CD8-positive, alpha-beta memory T cell (primary cell): Measurements from ENCODE around the gene TTC9B. TPM values are rescaled to one million over a fixed set of nuclear protein-coding genes. Genes with fewer than 3 reads are reported as not detected.

Experiments used
- CTCF ChIA-PET: fragments of 350-600 bp; sonication (Branson Sonifier 250); formaldehyde crosslinking; loops from one replicate; lab custom pipeline; 2021; ENCODE audit warnings: antibody characterized with exemption; lab: Charles Lee
- POLR2A ChIA-PET: fragments of 350-600 bp; sonication (Branson Sonifier 250); formaldehyde crosslinking; loops from one replicate; lab custom pipeline; 2021; ENCODE audit warnings: antibody characterized with exemption; lab: Charles Lee
- DNase-seq, 5 donors: peaks; one replicate each; pipeline versions ENCODE4 v3.0.0 to v3.0.0-alpha.2; 2020 to 2022; ENCODE audit warnings: mixed read lengths in 1 of 5
- H3K27ac ChIP-seq: one replicate; pipeline ENCODE4 v1.7.0; 2013; ENCODE audit warnings: low read depth, mild to moderate bottlenecking, low read length, moderate library complexity
- H3K27me3 ChIP-seq: 2 replicates; pipeline ENCODE4 v1.7.0; 2013; ENCODE audit warnings: low read length, mild to moderate bottlenecking; ENCODE audit not compliant: insufficient read depth, poor library complexity, severe bottlenecking
- H3K36me3 ChIP-seq: 2 replicates; pipeline ENCODE4 v1.7.0; 2013; ENCODE audit warnings: mild to moderate bottlenecking, low read length, moderate library complexity; ENCODE audit not compliant: insufficient read depth
- H3K4me1 ChIP-seq: 2 replicates; pipeline ENCODE4 v1.7.0; 2013; ENCODE audit warnings: mild to moderate bottlenecking, low read length, moderate library complexity; ENCODE audit not compliant: insufficient read depth
- H3K4me3 ChIP-seq: 2 replicates; pipeline ENCODE4 v1.7.0; 2013; ENCODE audit warnings: mild to moderate bottlenecking, low read length
- H3K9me3 ChIP-seq: 2 replicates; pipeline ENCODE4 v1.7.0; 2013; ENCODE audit warnings: mild to moderate bottlenecking, low read length
- H3K27ac Mint-ChIP-seq, 8 donors: one replicate each; pipeline ENCODE4 v1.8.0; 2020 to 2021; ENCODE audit warnings: mixed read lengths in 8 of 8, mild to moderate bottlenecking in 6 of 8, inconsistent platforms in 3 of 8, moderate library complexity in 3 of 8
- H3K27me3 Mint-ChIP-seq, 2 donors: one replicate each; pipeline ENCODE4 v1.8.0; 2020 to 2021; ENCODE audit warnings: mixed read lengths in 2 of 2, mild to moderate bottlenecking in 1 of 2, moderate library complexity in 1 of 2
- H3K36me3 Mint-ChIP-seq, 3 donors: one replicate each; pipeline ENCODE4 v1.8.0; 2020 to 2021; ENCODE audit warnings: mixed read lengths in 3 of 3, inconsistent platforms in 1 of 3, mild to moderate bottlenecking in 1 of 3
- H3K4me1 Mint-ChIP-seq, 3 donors: one replicate each; pipeline ENCODE4 v1.8.0; 2020 to 2021; ENCODE audit warnings: mixed read lengths in 3 of 3, inconsistent platforms in 1 of 3, mild to moderate bottlenecking in 1 of 3
- H3K4me3 Mint-ChIP-seq, 7 donors: one replicate each; pipeline ENCODE4 v1.8.0; 2020 to 2021; ENCODE audit warnings: mixed read lengths in 7 of 7, mild to moderate bottlenecking in 6 of 7, moderate library complexity in 4 of 7, inconsistent platforms in 2 of 7
- H3K9me3 Mint-ChIP-seq, 5 donors: one replicate each; pipeline ENCODE4 v1.8.0; 2020 to 2022; ENCODE audit warnings: mixed read lengths in 5 of 5, mild to moderate bottlenecking in 3 of 5, moderate library complexity in 2 of 5, inconsistent platforms in 1 of 5
- polyA plus RNA-seq: library from polyadenylated mRNA; unstranded; fragments of 300-500 nt; fragmentation: Illumina TruSeq; gene quantifications from one replicate; pipeline ENCODE4 v1.2.3, GENCODE V29; 2021
- total RNA-seq, 2 experiments: library from RNA; stranded (reverse); gene quantifications; one replicate each; pipeline ENCODE4 v1.2.3, GENCODE V29; 2021

TTC9B gene
- total and polyA plus RNA-seq, 3 experiments from 2014 or later: not detected

- H3K27ac Mint-ChIP-seq: no peak overlapping the region
- POLR2A ChIA-PET: no interaction called here
Observed at GRCh38 chr19:40200341-40201099, 17.7 kb downstream of the TTC9B start.

GRCh38 chr19:40198272-40198990 lies 19.8 kb downstream of the TTC9B start:
- Mint-ChIP-seq H3K27me3 (no peaks in the 10 kb centered on the region), H3K4me1 (peaks cover 16 to 27% (median 23%) of the 10 kb centered on the region in 3 donors), H3K4me3 (peak overlapping the region in 1 of 7 donors; percentile 45), H3K9me3 (no peaks in the 10 kb centered on the region), H3K36me3 (peaks cover 2 to 24% (median 6%) of the 10 kb centered on the region in 3 donors), H3K27ac (peak overlapping the region in 1 of 8 donors; percentile 66)
- no peak overlapping the region for H3K27ac ChIP-seq
- no peak for DNase-seq
- H3K9me3 ChIP-seq: no peaks in the 10 kb centered on the region
- H3K4me1 ChIP-seq: no peaks in the 10 kb centered on the region
- no peaks in the 10 kb centered on the region for H3K27me3 ChIP-seq
- ChIA-PET POLR2A (no interaction called here), CTCF (no interaction called here)
- no peak overlapping the region for H3K4me3 ChIP-seq
- no peaks in the 10 kb centered on the region for H3K36me3 ChIP-seq

More at GRCh38 chr19:40200341-40201099, 17.7 kb downstream of the TTC9B start:
- H3K4me1 Mint-ChIP-seq: peaks cover 2 to 10% (median 7%) of the 10 kb centered on the region in 3 donors
- H3K27me3 Mint-ChIP-seq: no peaks in the 10 kb centered on the region
- no peaks in the 10 kb centered on the region for H3K9me3 ChIP-seq
- H3K36me3 Mint-ChIP-seq: peaks cover 8 to 40% (median 11%) of the 10 kb centered on the region in 3 donors
- no peak overlapping the region for H3K27ac ChIP-seq
- no peak overlapping the region for H3K4me3 ChIP-seq
- CTCF ChIA-PET: interaction anchor here (1.0 kb wide), 1 partner anchor 56 kb away, joined by 4 read pairs; no protein-coding TSS in a partner anchor
- H3K27me3 ChIP-seq: no peaks in the 10 kb centered on the region
- H3K4me1 ChIP-seq: no peaks in the 10 kb centered on the region
- no peaks in the 10 kb centered on the region for H3K36me3 ChIP-seq
- H3K9me3 Mint-ChIP-seq: no peaks in the 10 kb centered on the region
- no peak overlapping the region for H3K4me3 Mint-ChIP-seq
- no peak for DNase-seq

GRCh38 chr19:40193587-40193849 lies 24.7 kb downstream of the TTC9B start:
- H3K36me3 Mint-ChIP-seq: peaks cover 0 to 16% (median 2%) of the 10 kb centered on the region in 3 donors
- H3K4me1 Mint-ChIP-seq: peaks cover 37 to 50% (median 49%) of the 10 kb centered on the region in 3 donors
- H3K27ac ChIP-seq: no peak overlapping the region
- no peaks in the 10 kb centered on the region for H3K36me3 ChIP-seq
- H3K27me3 ChIP-seq: no peaks in the 10 kb centered on the region
- no peak overlapping the region for H3K4me3 ChIP-seq
- ChIA-PET CTCF (no interaction called here), POLR2A (no interaction called here)
- H3K9me3 Mint-ChIP-seq: no peaks in the 10 kb centered on the region
- no peaks in the 10 kb centered on the region for H3K9me3 ChIP-seq
- peaks cover 0 to 3% of the 10 kb centered on the region in 2 donors for H3K27me3 Mint-ChIP-seq
- DNase-seq: no peak
- H3K27ac Mint-ChIP-seq: peak overlapping the region in 4 of 8 donors; percentile 20 to 40 (median 25)
- H3K4me3 Mint-ChIP-seq: peak overlapping the region; percentile 16 to 92 (median 72)
- peaks cover 17% of the 10 kb centered on the region for H3K4me1 ChIP-seq

GRCh38 chr19:40192758-40193586 lies 25.2 kb downstream of the TTC9B start:
- Histone ChIP-seq H3K27me3 (no peaks in the 10 kb centered on the region), H3K9me3 (no peaks in the 10 kb centered on the region), H3K36me3 (no peaks in the 10 kb centered on the region), H3K27ac (no peak overlapping the region), H3K4me3 (no peak overlapping the region), H3K4me1 (peaks cover 17% of the 10 kb centered on the region)
- no peak for DNase-seq
- ChIA-PET CTCF (no interaction called here), POLR2A (no interaction called here)
- no peaks in the 10 kb centered on the region for H3K9me3 Mint-ChIP-seq
- H3K27me3 Mint-ChIP-seq: peaks cover 0 to 3% of the 10 kb centered on the region in 2 donors
- peak overlapping the region in 6 of 8 donors; percentile 29 to 73 (median 52) for H3K27ac Mint-ChIP-seq
- peak overlapping the region; percentile 70 to 92 (median 73) for H3K4me3 Mint-ChIP-seq
- H3K4me1 Mint-ChIP-seq: peaks cover 37 to 50% (median 49%) of the 10 kb centered on the region in 3 donors
- H3K36me3 Mint-ChIP-seq: peaks cover 0 to 14% (median 1%) of the 10 kb centered on the region in 3 donors

GRCh38 chr19:40191836-40192646 lies 26.1 kb downstream of the TTC9B start:
- ChIA-PET CTCF (no interaction called here), POLR2A (no interaction called here)
- H3K36me3 ChIP-seq: no peaks in the 10 kb centered on the region
- H3K9me3 Mint-ChIP-seq: no peaks in the 10 kb centered on the region
- peak overlapping the region in 6 of 7 donors; percentile 70 to 92 (median 73) for H3K4me3 Mint-ChIP-seq
- DNase-seq: peak in 2 of 5 donors; percentile 8 to 53
- peaks cover 0 to 11% (median 0%) of the 10 kb centered on the region in 3 donors for H3K36me3 Mint-ChIP-seq
- peak overlapping the region in 6 of 8 donors; percentile 6 to 73 (median 52) for H3K27ac Mint-ChIP-seq
- no peaks in the 10 kb centered on the region for H3K27me3 ChIP-seq
- peak overlapping the region; percentile 6 for H3K4me3 ChIP-seq
- peaks cover 17% of the 10 kb centered on the region for H3K4me1 ChIP-seq
- H3K9me3 ChIP-seq: no peaks in the 10 kb centered on the region
- peaks cover 0 to 3% of the 10 kb centered on the region in 2 donors for H3K27me3 Mint-ChIP-seq
- peak overlapping the region; percentile 9 for H3K27ac ChIP-seq
- H3K4me1 Mint-ChIP-seq: peaks cover 37 to 50% (median 49%) of the 10 kb centered on the region in 3 donors

GRCh38 chr19:40190891-40191835 lies 27.0 kb downstream of the TTC9B start, which contains the start of gene MAP3K10:
Gene MAP3K10, plus strand, starts transcription at chr19:40191426. Its CDS starts 606 bp downstream, at chr19:40192032.
- peak within 1 kb of the TSS; percentile 91 to 98 (median 94) for H3K4me3 Mint-ChIP-seq

More at GRCh38 chr19:40190891-40191835, 27.0 kb downstream of the TTC9B start, which contains the start of gene MAP3K10:
- DNase-seq: peak; percentile 69 to 85 (median 74)
- no peaks in the 10 kb centered on the region for H3K36me3 ChIP-seq
- H3K27me3 ChIP-seq: no peaks in the 10 kb centered on the region
- Mint-ChIP-seq H3K27me3 (peaks cover 0 to 3% of the 10 kb centered on the region in 2 donors), H3K27ac (peak within 1 kb of the TSS; percentile 91 to 99 (median 95)), H3K4me1 (peaks cover 37 to 49% (median 45%) of the 10 kb centered on the region in 3 donors), H3K9me3 (no peaks in the 10 kb centered on the region), H3K36me3 (peaks cover 0 to 9% (median 0%) of the 10 kb centered on the region in 3 donors)
- peak within 1 kb of the TSS; percentile 92 for H3K4me3 ChIP-seq
- H3K9me3 ChIP-seq: no peaks in the 10 kb centered on the region
- ChIA-PET CTCF (interaction anchor here (1.1 to 1.4 kb wide), 2 partner anchors 52 to 444 kb away, joined by 3 read pairs; no protein-coding TSS in a partner anchor), POLR2A (interaction anchor here (0.7 to 1.0 kb wide), 3 partner anchors 50 to 1172 kb away, joined by 3 to 5 read pairs (median 3); partner anchors contain the start of gene PLD3)
- H3K27ac ChIP-seq: peak within 1 kb of the TSS; percentile 90
- H3K4me1 ChIP-seq: peaks cover 17% of the 10 kb centered on the region
